ENCODE measurements around the gene GBA3. TPM values are rescaled to one million over a fixed set of nuclear protein-coding genes. Genes with fewer than 3 reads are reported as not detected.

Gene GBA3
- total and polyA plus RNA-seq, 7 donors, result 0.33 to 17.3 (median 1.6) TPM; not detected in 2

GRCh38 chr4:22677780-22678179 lies 15.0 kb upstream of the GBA3 start:
- DNase-seq, result no peak
- TF ChIP-seq POLR2A (IDR thresholded peaks at IDR 0.05) (no peak), CTCF (IDR thresholded peaks at IDR 0.05) (no peak), EP300 (IDR thresholded peaks at IDR 0.05) (no peak), POLR2AphosphoS5 (IDR thresholded peaks at IDR 0.05) (peak; percentile 21 to 62 (median 52))
- intact Hi-C loops (cut with DNase I), result no loop called here
- Histone ChIP-seq H3K27ac (peak overlapping the region in 3 of 4 donors; percentile 38 to 66 (median 42)), H3K27me3 (no peaks in the 10 kb centered on the region), H3K4me1 (peaks cover 0 to 41% (median 33%) of the 10 kb centered on the region in 4 donors), H3K9me3 (no peaks in the 10 kb centered on the region), H3K4me3 (no peak overlapping the region), H3K36me3 (no peaks in the 10 kb centered on the region)
- 79 to 87% methylated on average over 1 of the region's 1 CpG for WGBS, 2 donors

- no peaks in the 10 kb centered on the region for H3K9me3 ChIP-seq
- DNase-seq, result no peak
- 27 to 62% methylated on average over 3 of the region's 3 CpGs for WGBS, 2 donors
- H3K36me3 ChIP-seq, result no peaks in the 10 kb centered on the region
- no peak overlapping the region for H3K4me3 ChIP-seq
- TF ChIP-seq POLR2AphosphoS5 (IDR thresholded peaks at IDR 0.05) (peak; percentile 10 to 27 (median 14)), EP300 (IDR thresholded peaks at IDR 0.05) (no peak)
- H3K27me3 ChIP-seq, result no peaks in the 10 kb centered on the region
- H3K4me1 ChIP-seq, result peaks cover 0 to 40% (median 33%) of the 10 kb centered on the region in 4 donors
- H3K27ac ChIP-seq, result peak overlapping the region in 3 of 4 donors; percentile 38 to 66 (median 51)
- intact Hi-C loops (cut with DNase I), result no loop called here
Observed at GRCh38 chr4:22678940-22679854, 13.5 kb upstream of the GBA3 start.

- Histone ChIP-seq H3K4me3 (no peak overlapping the region), H3K9me3 (no peaks in the 10 kb centered on the region), H3K36me3 (no peaks in the 10 kb centered on the region), H3K27me3 (no peaks in the 10 kb centered on the region), H3K27ac (peak overlapping the region in 3 of 4 donors; percentile 38 to 66 (median 51)), H3K4me1 (peaks cover 0 to 36% (median 33%) of the 10 kb centered on the region in 4 donors)
- DNase-seq, result no peak
- intact Hi-C loops (cut with DNase I), result loop anchor here (10.0 kb wide), 1 partner anchor 165 kb away; the partner anchor contains the start of gene ADGRA3
- 39 to 46% methylated on average over 4 of the region's 4 CpGs for WGBS, 2 donors
- TF ChIP-seq EP300 (IDR thresholded peaks at IDR 0.05) (no peak), POLR2A (IDR thresholded peaks at IDR 0.05) (no peak), POLR2AphosphoS5 (IDR thresholded peaks at IDR 0.05) (no peak), CTCF (IDR thresholded peaks at IDR 0.05) (no peak)
Observed at GRCh38 chr4:22680065-22680642, 12.6 kb upstream of the GBA3 start.

- Histone ChIP-seq H3K4me3 (no peak overlapping the region), H3K36me3 (no peaks in the 10 kb centered on the region), H3K9me3 (no peaks in the 10 kb centered on the region), H3K27ac (no peak overlapping the region), H3K4me1 (peaks cover 0 to 29% (median 23%) of the 10 kb centered on the region in 4 donors), H3K27me3 (no peaks in the 10 kb centered on the region)
- no peak for DNase-seq
- intact Hi-C loops (cut with DNase I), result loop anchor here (10.0 kb wide), 1 partner anchor 169 kb away; the partner anchor contains the start of gene ADGRA3
- no peak for TF ChIP-seq EP300 (IDR thresholded peaks at IDR 0.05)
- no peak for TF ChIP-seq POLR2A (IDR thresholded peaks at IDR 0.05)
- no peak for TF ChIP-seq POLR2AphosphoS5 (IDR thresholded peaks at IDR 0.05)
- TF ChIP-seq CTCF (IDR thresholded peaks at IDR 0.05), result no peak
Observed at GRCh38 chr4:22683726-22684125, 9.0 kb upstream of the GBA3 start.

GRCh38 chr4:22686141-22686540 lies 6.6 kb upstream of the GBA3 start:
- WGBS, 2 donors, result 38 to 65% methylated on average over 5 of the region's 5 CpGs
- intact Hi-C loops (cut with DNase I), result loop anchor here (10.0 kb wide), 1 partner anchor 171 kb away; the partner anchor contains the start of gene ADGRA3
- no peak overlapping the region for H3K4me3 ChIP-seq

More at GRCh38 chr4:22686141-22686540, 6.6 kb upstream of the GBA3 start:
- DNase-seq, result no peak
- Histone ChIP-seq H3K27ac (no peak overlapping the region), H3K9me3 (no peaks in the 10 kb centered on the region), H3K27me3 (no peaks in the 10 kb centered on the region), H3K36me3 (no peaks in the 10 kb centered on the region), H3K4me1 (peaks cover 0 to 10% (median 2%) of the 10 kb centered on the region in 4 donors)
- TF ChIP-seq POLR2AphosphoS5 (IDR thresholded peaks at IDR 0.05) (no peak), POLR2A (IDR thresholded peaks at IDR 0.05) (no peak), EP300 (IDR thresholded peaks at IDR 0.05) (no peak), CTCF (IDR thresholded peaks at IDR 0.05) (no peak)
